HS-5 (cell line): ENCODE measurements around the gene MYOCD.
A peak's percentile ranks its signal among the peaks of the same experiment; 100 is the strongest.

Source experiments
- DNase-seq: peaks from one replicate; pipeline ENCODE4 v3.0.0-alpha.2; 2012; ENCODE audit warnings: low read depth

Gene MYOCD

DNA sequence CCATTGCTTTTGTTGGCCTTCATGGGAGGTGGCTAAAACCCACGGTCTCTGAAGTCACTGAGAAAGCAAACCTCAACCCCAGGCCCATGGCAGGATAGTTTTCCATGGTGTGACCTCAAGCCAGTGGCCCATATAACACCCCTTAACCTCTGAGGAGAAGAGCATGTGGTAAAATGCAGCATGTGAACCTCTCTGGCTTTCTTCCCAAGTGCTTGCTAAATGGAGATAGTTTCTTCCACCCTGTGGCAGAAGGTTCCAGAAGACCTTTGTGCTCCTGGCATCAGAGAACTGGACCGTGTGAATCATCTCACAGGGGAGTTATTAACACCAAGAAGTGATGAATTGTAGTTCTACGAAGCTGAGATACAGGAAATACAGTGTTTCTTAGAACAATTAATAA, 47.3 kb downstream of the MYOCD start:
- no peak for DNase-seq

DNA sequence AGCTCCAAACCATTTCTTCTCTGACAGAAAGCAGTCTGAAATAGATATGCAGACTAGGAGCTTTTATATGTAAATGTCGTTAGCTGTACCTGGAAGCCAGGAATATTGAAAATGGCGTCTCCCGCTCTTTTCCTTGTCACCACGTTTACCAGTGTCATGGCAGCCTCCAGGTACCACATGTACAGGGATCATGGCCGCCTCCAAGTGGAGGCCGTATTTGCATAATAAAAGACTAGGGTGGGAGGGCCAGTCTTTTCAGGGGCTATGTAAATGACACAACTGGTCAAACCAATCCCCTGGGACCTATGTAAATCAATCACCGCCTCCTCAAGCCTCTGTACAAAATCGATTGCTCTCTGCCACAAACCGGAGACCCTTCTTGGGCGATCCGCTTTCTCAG, 54.3 kb downstream of the MYOCD start:
- DNase-seq, result no peak

DNA sequence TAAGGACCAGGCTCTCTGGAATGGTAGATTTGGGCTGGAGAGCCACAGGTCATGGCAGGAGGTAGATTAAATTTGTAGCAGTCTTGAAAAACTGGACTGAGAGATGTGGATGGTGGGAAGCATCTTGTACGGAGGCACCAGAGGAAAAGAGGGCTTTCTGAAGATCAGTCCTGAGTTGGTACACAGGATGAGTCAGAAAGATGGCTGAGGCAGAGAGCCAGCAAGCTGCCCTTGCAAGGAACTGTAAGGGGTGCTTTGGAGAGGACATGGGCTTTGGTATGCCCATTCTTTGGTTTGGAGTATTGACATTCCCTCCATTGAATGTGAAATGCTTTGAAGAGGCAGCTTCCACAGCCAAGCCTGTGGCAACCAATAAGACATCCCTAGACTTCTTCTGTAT, 55.9 kb downstream of the MYOCD start:
- DNase-seq, result no peak

- no peak for DNase-seq
Measured at GRCh38 chr17:12722282-12722681, 56.6 kb downstream of the MYOCD start.

DNA sequence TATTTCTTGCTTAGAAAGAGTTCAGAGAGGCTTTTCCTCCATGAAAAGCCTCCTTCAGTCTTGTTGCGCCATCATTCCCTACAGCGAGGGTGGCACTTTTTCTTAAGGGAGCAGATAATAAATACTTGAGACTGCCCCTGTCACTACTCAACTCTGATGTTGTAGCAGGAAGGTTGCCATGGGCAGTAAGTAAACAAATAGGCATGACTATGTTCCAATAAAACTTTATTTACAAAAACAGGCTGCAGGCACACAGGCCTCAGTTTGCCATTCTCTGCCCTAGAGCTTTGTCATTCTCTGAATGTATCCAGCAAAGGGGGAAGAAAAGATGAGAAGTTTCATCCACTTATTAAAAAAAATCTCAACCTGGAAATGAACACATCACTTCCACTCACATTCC, 60.4 kb downstream of the MYOCD start:
- no peak for DNase-seq

DNA sequence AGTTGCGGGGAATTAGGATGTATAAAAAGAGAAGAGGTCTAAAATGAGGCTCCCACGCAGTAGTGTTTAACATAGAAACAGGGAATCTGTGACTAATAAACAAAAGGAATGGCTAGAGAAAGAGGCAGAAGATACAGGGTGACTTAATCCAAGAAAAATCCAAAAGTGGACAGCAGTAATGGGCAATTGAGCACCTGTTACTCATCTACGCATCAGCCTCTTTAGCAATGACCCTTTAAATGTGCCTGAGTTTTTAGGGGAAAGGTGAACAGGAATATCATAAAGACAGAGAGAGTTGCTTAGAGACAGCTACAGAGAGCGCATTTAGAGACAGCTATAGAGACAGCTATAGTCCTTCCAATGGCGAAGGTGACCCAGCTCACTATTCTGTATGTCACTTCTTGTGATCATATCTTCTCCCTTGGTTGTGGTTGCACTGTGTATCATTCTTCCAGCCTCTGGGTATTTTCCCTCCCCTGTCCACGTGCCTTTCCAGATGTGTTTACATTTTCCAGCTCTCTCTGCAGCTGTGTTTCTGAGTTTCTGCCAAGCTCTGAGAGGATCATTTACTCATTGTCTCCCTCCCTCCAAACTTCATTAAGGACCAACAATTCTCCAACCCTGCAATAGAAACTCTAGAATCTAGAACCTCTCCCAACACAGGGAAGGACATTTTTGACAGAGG, 61.5 kb downstream of the MYOCD start:
- DNase-seq, result no peak

- no peak for DNase-seq
Measured at GRCh38 chr17:12727881-12728280, 62.2 kb downstream of the MYOCD start.

GRCh38 chr17:12729086-12729485, 63.4 kb downstream of the MYOCD start:
- DNase-seq, result no peak

- no peak for DNase-seq
Measured at GRCh38 chr17:12730421-12730820, 64.7 kb downstream of the MYOCD start.

- DNase-seq, result no peak
Measured at GRCh38 chr17:12730931-12731521, 65.3 kb downstream of the MYOCD start.

DNA sequence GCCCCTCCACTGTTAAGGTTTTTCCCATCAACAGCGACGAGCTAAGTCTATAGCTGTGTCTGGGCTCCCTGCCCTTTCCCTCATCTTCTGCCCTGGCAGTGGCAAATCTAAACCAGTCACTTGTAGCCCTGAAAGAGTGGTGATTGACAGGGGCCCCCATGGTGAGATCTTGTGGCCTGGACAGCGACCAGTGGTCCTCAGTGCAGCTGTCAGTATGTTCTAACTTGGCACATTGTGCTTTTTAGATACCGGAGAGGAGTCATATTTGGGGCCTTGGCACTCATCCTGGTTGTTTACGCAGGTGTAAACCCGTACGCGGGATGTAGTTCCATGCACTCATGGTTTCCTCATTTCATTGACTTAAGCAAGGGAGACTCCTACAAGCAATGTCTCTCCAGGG, 66.1 kb downstream of the MYOCD start:
- no peak for DNase-seq

GRCh38 chr17:12732366-12732765, 66.7 kb downstream of the MYOCD start:
- DNase-seq, result no peak

DNA sequence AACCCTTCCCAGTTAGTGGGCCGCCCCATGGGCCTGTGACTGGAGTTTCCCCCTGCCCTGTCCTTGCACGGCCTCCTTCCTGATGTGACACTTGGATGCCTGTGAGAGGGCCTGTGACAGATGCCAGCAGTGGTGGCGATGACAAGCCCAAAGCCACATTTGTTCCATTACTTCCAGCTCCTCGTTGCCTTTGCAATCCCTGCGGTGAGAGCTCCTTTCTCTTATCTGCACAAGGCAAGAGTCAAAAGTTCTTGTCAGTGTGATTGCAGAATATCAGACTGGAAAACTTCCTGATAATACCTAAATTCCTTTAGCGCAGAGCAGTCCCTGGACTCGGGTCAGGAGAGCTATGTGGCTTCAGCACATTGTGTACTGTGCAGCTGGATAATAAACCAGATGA, 69.2 kb downstream of the MYOCD start:
- DNase-seq, result no peak

GRCh38 chr17:12735517-12735916, 69.8 kb downstream of the MYOCD start:
- no peak for DNase-seq

GRCh38 chr17:12736526-12736925, 70.8 kb downstream of the MYOCD start:
- no peak for DNase-seq

DNA sequence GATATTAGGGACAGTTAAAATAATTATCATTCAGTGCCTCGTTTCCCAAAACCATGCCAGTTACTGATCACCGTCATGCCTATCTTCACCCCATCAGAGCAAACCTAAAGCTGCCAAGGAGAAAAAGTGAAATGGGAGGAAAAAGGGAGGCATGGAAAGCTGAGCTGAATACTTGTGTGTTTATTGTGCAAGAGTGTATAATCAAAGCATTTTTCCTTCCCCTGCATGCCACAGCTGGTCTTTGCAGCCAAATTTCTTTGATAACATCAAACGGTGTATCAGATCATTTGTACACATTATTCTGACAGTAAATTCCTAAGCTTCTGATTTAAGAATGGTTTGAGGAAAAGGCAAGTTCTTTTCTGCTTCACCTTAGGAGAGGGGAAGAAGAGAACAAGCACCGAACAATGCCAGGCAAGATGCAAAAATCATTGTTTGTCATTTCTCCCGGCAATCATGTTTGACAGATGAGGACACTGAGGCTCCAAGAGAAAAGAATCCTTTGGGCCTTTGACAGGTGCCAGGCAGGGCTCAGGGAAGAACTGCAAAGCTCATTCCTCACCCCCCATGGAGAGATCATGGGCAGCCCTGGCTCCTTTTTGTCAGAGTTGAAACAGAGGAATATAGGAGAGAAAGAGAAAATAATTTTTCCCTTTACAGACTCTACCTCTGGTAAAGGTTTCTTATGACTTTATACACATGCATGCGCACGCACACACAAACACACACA, 72.2 kb downstream of the MYOCD start:
- DNase-seq, result no peak

DNA sequence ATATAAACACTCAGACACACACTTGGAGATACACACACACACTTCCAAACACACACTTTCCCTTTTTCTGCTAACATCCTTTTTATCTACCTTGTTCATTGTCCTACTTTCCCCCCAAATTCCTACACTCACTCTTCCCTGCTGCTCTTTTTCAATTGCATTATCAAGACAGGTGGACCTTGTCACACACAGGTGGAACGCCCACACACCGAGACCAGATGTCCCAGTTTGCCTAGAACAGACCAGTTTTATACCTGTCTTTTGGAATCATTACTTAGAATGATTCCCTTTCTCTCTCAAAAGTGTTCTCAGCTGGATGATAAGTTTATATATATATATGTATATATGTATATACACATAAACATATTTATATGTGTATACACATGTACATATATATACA, 72.9 kb downstream of the MYOCD start:
- DNase-seq, result no peak

DNA sequence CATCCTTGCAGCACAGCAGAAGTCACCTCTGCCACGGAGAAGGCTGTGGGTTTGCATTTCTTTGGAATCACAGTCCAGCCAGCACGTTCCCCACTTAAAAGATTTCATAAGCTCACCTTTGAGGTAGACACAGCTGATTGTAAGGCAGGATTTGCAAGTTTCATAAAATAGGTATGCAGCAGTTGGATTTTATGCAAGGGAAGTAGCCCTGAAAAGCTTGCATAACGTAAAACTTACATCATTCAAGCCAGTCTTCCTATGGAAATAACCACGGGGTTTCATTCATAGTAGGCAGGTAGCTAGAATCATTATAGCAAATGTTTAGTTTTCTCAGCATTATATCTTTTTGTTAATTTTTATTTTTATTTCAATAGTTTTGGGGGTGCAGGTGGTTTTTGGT, 73.8 kb downstream of the MYOCD start:
- DNase-seq, result no peak

DNA sequence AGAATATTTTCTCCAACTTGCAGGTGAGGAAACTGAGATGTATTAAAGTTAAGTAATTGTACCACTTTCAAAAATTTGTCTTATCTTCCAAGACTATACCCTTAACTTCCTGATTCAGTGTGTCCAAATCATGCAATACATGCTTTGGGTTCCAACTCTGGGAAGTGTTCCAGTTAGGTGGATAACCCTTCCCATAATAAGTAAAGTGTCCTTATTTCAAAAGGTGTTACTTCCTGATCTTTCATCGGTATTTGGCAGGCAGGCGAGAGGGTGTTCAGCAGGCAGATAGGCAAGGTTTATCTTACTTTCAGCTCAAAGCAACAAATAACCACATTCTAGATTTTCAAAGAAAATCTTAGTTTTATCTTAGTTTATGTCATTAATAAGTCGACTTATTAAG, 77.4 kb downstream of the MYOCD start:
- no peak for DNase-seq

DNA sequence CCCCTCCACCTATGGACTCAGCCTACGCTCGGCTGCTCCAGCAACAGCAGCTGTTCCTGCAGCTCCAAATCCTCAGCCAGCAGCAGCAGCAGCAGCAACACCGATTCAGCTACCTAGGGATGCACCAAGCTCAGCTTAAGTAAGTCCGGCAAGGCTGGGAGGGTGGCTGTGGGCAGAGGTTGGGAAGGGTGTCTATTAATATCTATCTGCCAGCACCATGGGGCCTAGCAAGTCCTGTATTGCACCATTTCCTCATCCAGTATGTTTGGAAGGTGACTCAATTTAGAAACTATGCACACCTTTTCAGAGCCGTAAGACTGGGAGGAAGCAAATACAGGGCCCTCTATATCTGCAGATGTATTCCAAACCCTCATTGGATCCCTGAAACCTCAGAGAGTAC, 78.6 kb downstream of the MYOCD start:
- no peak for DNase-seq

- DNase-seq, result no peak
Measured at GRCh38 chr17:12744786-12745185, 79.1 kb downstream of the MYOCD start.

GRCh38 chr17:12745486-12745885, 79.8 kb downstream of the MYOCD start:
- no peak for DNase-seq

GRCh38 chr17:12756786-12757185, 91.1 kb downstream of the MYOCD start:
- peak; percentile 63 for DNase-seq

- no peak for DNase-seq
Measured at GRCh38 chr17:12759090-12759489, 93.4 kb downstream of the MYOCD start.
